Right atrium auricular region (tissue), 2 donors: ENCODE measurements around the gene TMTC4. TPM values are rescaled to one million over a fixed set of nuclear protein-coding genes. Genes with fewer than 3 reads are reported as not detected.

Experiments
- DNase-seq: peaks from one replicate; pipeline ENCODE4 v3.0.0-alpha.2; 2019; ENCODE audit warnings: low spot score
- H3K27ac ChIP-seq, 2 donors: fragments of 200-600 bp; sonication (generic); 1 replicate in 1 of 2; 2 replicates in 1 of 2; pipeline ENCODE4 v1.5.1; 2016 to 2019
- H3K27me3 ChIP-seq, 2 donors: fragments of 200-600 bp; sonication (generic); one replicate each; pipeline versions ENCODE4 v1.5.1 to v1.6.0; 2017 to 2019
- H3K36me3 ChIP-seq: fragments of 200-600 bp; sonication (generic); one replicate; pipeline ENCODE4 v1.5.1; 2016
- H3K4me1 ChIP-seq, 2 donors: fragments of 200-600 bp; sonication (generic); one replicate each; pipeline versions ENCODE4 v1.5.1 to v1.6.0; 2017 to 2019
- H3K4me3 ChIP-seq, 2 donors: fragments of 200-600 bp; sonication (generic); 1 replicate in 1 of 2; 2 replicates in 1 of 2; pipeline ENCODE4 v1.5.1; 2017 to 2019; ENCODE audit warnings: mild to moderate bottlenecking in 1 of 2, moderate library complexity in 1 of 2
- H3K9me3 ChIP-seq, 2 donors: fragments of 200-600 bp; sonication (generic); one replicate each; pipeline ENCODE4 v1.5.1; 2019
- total RNA-seq, 2 donors: library from RNA; depleted of rRNA; stranded (reverse); fragments of >200 nt; gene quantifications; one replicate each; pipeline ENCODE4 v1.1.0, GENCODE V29; 2016
- TF ChIP-seq, protein P1 (sequence below), 2 donors: fragments of 200-600 bp; sonication (generic); IDR thresholded peaks; one replicate each; pipeline ENCODE4 v1.5.1; 2019; ENCODE audit warnings: antibody characterized with exemption in 2 of 2

The TMTC4 gene
- total RNA-seq, 2 donors from 2014 or later: 3.5 to 7.6 TPM

DNA sequence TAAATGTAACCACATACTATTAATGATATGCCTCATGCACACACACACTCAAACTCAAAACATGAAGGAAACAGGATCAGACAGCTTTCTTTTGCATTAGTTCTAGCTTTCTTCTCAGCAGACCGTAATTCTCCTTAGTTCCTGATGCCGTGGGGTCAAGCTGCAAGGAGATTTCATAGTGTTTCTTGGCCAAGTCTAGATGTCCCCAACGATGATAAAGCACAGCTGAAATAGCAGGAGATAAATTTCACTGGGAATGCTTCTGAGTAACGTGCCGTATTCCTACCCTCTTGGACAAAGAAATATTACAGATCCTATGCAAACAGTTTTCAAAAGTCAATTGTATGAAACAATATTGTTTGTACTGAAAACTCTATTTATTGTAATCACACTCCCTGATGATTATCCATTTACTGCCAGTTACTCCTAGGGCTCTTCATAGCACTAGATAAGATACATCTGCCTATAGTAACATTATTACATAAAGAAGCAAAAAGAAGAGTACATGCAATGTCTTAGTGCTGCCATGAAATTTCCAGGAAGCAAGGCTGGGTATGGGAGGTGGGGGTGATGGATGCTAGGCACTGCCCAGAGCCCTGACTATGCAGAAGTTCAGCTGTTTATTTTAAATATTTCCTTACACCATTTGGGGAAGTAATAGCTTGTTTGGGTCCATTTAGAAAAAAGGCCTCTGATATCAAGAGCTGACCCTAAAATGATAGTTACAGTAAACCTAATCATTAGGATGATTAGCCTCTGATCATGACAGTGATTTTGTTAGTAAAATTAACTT lies 69.5 kb downstream of the TMTC4 start:
- no peaks in the 10 kb centered on the region for H3K9me3 ChIP-seq
- no peak for DNase-seq
- H3K27me3 ChIP-seq: no peaks in the 10 kb centered on the region
- no peak overlapping the region for H3K27ac ChIP-seq
- H3K4me3 ChIP-seq: no peak overlapping the region
- H3K4me1 ChIP-seq: no peaks in the 10 kb centered on the region
- TF ChIP-seq, protein P1, sequence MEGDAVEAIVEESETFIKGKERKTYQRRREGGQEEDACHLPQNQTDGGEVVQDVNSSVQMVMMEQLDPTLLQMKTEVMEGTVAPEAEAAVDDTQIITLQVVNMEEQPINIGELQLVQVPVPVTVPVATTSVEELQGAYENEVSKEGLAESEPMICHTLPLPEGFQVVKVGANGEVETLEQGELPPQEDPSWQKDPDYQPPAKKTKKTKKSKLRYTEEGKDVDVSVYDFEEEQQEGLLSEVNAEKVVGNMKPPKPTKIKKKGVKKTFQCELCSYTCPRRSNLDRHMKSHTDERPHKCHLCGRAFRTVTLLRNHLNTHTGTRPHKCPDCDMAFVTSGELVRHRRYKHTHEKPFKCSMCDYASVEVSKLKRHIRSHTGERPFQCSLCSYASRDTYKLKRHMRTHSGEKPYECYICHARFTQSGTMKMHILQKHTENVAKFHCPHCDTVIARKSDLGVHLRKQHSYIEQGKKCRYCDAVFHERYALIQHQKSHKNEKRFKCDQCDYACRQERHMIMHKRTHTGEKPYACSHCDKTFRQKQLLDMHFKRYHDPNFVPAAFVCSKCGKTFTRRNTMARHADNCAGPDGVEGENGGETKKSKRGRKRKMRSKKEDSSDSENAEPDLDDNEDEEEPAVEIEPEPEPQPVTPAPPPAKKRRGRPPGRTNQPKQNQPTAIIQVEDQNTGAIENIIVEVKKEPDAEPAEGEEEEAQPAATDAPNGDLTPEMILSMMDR (IDR thresholded peaks at IDR 0.05): no peak
- no peaks in the 10 kb centered on the region for H3K36me3 ChIP-seq

DNA sequence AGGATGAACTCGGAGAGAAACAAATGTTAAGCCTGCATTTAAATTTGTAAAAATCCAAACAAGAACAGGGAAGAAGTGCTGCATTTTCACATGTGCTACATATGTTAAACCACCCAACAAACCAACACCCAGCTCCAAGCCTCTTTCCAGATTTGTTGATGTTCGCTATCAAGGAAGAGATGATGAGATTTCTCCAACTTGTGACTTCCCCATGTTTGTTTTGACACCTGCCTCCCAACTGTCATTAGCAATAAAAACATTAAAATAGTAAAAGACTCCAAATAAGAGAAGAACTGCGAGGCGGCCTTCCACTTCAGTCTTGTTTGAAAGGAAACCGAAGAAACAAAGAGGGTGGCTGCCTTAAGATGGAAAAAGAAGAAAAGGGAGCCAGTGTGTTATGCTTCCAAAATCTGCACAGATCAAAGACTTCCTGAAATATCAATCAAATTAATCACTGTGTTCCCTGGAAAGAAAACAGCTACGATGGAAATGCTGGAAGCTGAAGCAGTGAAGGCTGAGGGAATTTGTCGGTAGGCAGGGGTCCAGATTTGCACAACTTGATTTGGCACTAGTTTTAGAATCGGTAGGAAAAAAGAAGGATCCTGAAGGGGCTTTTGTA lies 72.0 kb downstream of the TMTC4 start:
- TF ChIP-seq, protein P1 (IDR thresholded peaks at IDR 0.05): no peak
- Histone ChIP-seq H3K4me3 (no peak overlapping the region), H3K27me3 (no peaks in the 10 kb centered on the region), H3K36me3 (no peaks in the 10 kb centered on the region), H3K27ac (no peak overlapping the region), H3K9me3 (no peaks in the 10 kb centered on the region), H3K4me1 (no peaks in the 10 kb centered on the region)
- no peak for DNase-seq

DNA sequence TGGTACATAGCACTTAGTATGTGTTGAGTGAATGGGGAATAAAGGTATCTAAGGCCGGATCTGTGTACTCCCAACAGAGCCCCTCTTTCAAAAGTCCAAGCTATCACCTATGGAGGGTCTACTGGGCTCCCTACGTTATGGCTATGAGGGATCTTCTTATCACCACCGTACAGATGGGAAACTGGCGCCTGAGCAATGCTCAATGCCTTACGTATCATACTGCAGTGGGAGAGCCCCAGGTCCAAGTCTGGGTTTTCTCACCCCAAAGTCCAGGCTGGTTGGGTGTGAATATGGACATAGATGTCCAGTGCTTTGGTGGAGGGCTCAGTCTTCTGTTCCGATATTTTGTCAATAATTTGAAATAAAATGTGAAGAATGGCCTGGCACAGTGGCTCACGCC lies 72.9 kb downstream of the TMTC4 start:
- TF ChIP-seq, protein P1 (IDR thresholded peaks at IDR 0.05): no peak
- no peak overlapping the region for H3K4me3 ChIP-seq

DNA sequence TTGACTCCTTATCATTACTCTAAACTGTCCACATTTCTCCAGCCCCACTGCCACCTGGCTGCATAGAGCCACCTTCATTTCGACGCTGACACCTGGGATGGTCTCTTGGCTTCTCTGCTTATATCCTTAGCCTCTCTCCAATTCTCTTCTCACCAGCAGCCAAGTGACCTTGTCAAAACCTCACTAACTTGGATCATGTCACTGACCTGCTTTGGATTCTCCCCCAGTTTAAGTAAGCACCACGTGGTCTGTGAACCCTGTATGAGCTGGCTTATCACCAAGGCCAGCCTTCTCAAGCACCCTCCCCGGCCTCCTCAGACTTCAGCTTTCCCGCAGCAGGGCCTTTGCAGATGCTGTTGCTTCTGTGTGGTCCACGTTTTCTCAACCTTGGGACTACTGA lies 73.7 kb downstream of the TMTC4 start:
- H3K27ac ChIP-seq: no peak overlapping the region
- H3K9me3 ChIP-seq: no peaks in the 10 kb centered on the region
- H3K27me3 ChIP-seq: no peaks in the 10 kb centered on the region
- no peak overlapping the region for H3K4me3 ChIP-seq
- no peak for DNase-seq
- TF ChIP-seq, protein P1 (IDR thresholded peaks at IDR 0.05): no peak
- H3K4me1 ChIP-seq: no peaks in the 10 kb centered on the region
- no peaks in the 10 kb centered on the region for H3K36me3 ChIP-seq

More for the DNA sequence above, 72.9 kb downstream of the TMTC4 start:
- no peaks in the 10 kb centered on the region for H3K9me3 ChIP-seq
- no peaks in the 10 kb centered on the region for H3K27me3 ChIP-seq
- no peaks in the 10 kb centered on the region for H3K4me1 ChIP-seq
- H3K36me3 ChIP-seq: no peaks in the 10 kb centered on the region
- H3K27ac ChIP-seq: no peak overlapping the region
- no peak for DNase-seq

DNA sequence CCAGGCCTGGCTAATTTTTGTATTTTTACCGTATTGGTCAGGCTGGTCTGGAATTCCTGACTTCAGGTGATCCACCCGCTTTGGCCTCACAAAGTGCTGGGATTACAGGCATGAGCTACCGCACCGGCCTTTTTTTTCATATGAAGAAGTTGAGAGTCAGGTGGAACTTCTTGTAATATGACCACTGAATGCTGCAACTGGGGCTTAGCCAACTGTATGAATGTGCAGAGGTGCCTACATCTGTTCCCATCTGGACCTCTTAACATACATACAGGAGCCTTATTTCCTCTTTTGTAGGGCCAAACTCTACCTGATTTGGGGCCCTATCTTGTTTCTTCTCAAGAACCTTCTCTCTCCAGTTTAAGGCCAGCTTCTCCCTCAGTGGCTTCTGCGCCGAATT lies 74.1 kb downstream of the TMTC4 start:
- no peaks in the 10 kb centered on the region for H3K27me3 ChIP-seq
- no peaks in the 10 kb centered on the region for H3K9me3 ChIP-seq
- H3K36me3 ChIP-seq: no peaks in the 10 kb centered on the region
- TF ChIP-seq, protein P1 (IDR thresholded peaks at IDR 0.05): no peak
- no peak for DNase-seq
- no peak overlapping the region for H3K27ac ChIP-seq
- no peaks in the 10 kb centered on the region for H3K4me1 ChIP-seq
- H3K4me3 ChIP-seq: no peak overlapping the region
